ENCODE data around the gene ATP6V0A1.

- TF ChIP-seq CTCF (IDR thresholded peaks at IDR 0.05 in 8 of 11, conservative IDR thresholded peaks at IDR 0.05 in 3 of 11) = no peak
- TF ChIP-seq POLR2A (IDR thresholded peaks at IDR 0.05) = no peak
Measured at GRCh38 chr17:42560246-42560645, 101.6 kb downstream of the ATP6V0A1 start.

Measured in spleen (tissue), 7 donors.